MM.1S (cell line): ENCODE data around the gene ISCA1.

Experiments used
- DNase-seq: peaks from one replicate; pipeline ENCODE4 v3.0.0-alpha.2; 2015
- H2AFZ ChIP-seq: fragments of 300-600 bp; sonication (generic); 2 replicates; pipeline ENCODE4 v1.6.0; 2016; ENCODE audit warnings: antibody characterized with exemption, low read length
- H3F3A ChIP-seq: fragments of 300-600 bp; sonication (generic); 2 replicates; pipeline ENCODE4 v1.6.1; 2016; ENCODE audit warnings: mild to moderate bottlenecking, antibody characterized with exemption, low read length, moderate library complexity, mixed read lengths; ENCODE audit not compliant: insufficient read depth
- H3K27ac ChIP-seq: fragments of 300-600 bp; sonication (generic); 2 replicates; pipeline ENCODE4 v1.5.1; 2016; ENCODE audit warnings: mild to moderate bottlenecking, low read length
- H3K27me3 ChIP-seq: fragments of 300-600 bp; sonication (generic); replicated peaks from 2 replicates; pipeline ENCODE4 v1.6.0; 2016; ENCODE audit warnings: low read length; ENCODE audit not compliant: insufficient read depth
- H3K36me3 ChIP-seq: fragments of 300-600 bp; sonication (generic); replicated peaks from 2 replicates; pipeline ENCODE4 v1.6.1; 2016; ENCODE audit warnings: mild to moderate bottlenecking, low read length, mixed read lengths; ENCODE audit not compliant: insufficient read depth
- H3K4me1 ChIP-seq: fragments of 300-600 bp; sonication (generic); 2 replicates; pipeline ENCODE4 v1.6.1; 2016; ENCODE audit warnings: low read length, mixed read lengths
- H3K4me2 ChIP-seq: fragments of 300-600 bp; sonication (generic); 2 replicates; pipeline ENCODE4 v1.6.0; 2016; ENCODE audit warnings: low read depth, low read length
- H3K4me3 ChIP-seq: fragments of 300-600 bp; sonication (generic); 2 replicates; pipeline ENCODE4 v1.5.1; 2016; ENCODE audit warnings: low read length, mixed read lengths
- H3K79me2 ChIP-seq: fragments of 300-600 bp; sonication (generic); 2 replicates; pipeline ENCODE4 v1.6.1; 2016; ENCODE audit warnings: mixed run types, low read length, mixed read lengths
- H3K9ac ChIP-seq: fragments of 300-600 bp; sonication (generic); 2 replicates; pipeline ENCODE4 v1.6.1; 2016; ENCODE audit warnings: low read length, mixed read lengths
- H3K9me2 ChIP-seq: fragments of 300-600 bp; sonication (generic); replicated peaks from 2 replicates; pipeline ENCODE4 v1.6.1; 2016; ENCODE audit warnings: mild to moderate bottlenecking, low read length, mixed read lengths; ENCODE audit not compliant: insufficient read depth
- H3K9me3 ChIP-seq: fragments of 300-600 bp; sonication (generic); replicated peaks from 2 replicates; pipeline ENCODE4 v1.6.1; 2016; ENCODE audit warnings: mild to moderate bottlenecking, low read length, mixed read lengths; ENCODE audit not compliant: insufficient read depth
- H4K20me1 ChIP-seq: fragments of 300-600 bp; sonication (generic); 2 replicates; pipeline ENCODE4 v1.6.1; 2016; ENCODE audit warnings: mild to moderate bottlenecking, low read length, moderate library complexity, mixed read lengths; ENCODE audit not compliant: insufficient read depth
- EZH2 ChIP-seq: fragments of 300-600 bp; sonication (generic); optimal IDR thresholded peaks from 2 replicates; pipeline ENCODE3; 2017; ENCODE audit warnings: low read depth, mild to moderate bottlenecking, antibody characterized with exemption, low read length, mixed read lengths
- EZH2phosphoT487 ChIP-seq: fragments of 300-600 bp; sonication (generic); IDR thresholded peaks from 2 replicates; pipeline ENCODE4 v1.6.1; 2018; ENCODE audit warnings: antibody characterized with exemption, low read length
- TF ChIP-seq, protein P1 (sequence below): fragments of 300-600 bp; sonication (generic); IDR thresholded peaks from 2 replicates; pipeline ENCODE4 v1.5.1; 2016; ENCODE audit warnings: antibody characterized with exemption, low read length, mixed read lengths

Gene ISCA1

DNA sequence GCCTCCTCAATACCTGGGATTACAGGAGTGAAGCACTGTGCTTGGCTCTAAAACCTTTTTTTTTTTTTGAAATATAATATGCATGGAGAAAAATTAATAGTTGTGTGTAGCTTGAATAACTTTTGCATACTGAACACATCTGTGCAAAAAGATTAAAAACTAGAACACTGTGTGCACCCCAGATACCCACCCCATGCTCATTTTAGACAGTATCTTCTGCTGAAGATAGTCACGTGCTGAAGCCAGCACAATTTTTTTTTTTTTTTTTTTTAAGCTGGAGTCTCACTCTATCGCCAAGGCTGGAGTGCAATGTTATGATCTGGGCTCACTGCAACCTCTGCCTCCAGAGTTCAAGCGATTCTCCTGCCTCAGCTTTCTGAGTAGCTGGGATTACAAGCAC, 62.7 kb downstream of the ISCA1 start:
- H3K9me3 ChIP-seq = no peaks in the 10 kb centered on the region
- H3K9ac ChIP-seq = no peak overlapping the region
- no peak overlapping the region for H2AFZ ChIP-seq
- H3K4me3 ChIP-seq = no peak overlapping the region
- TF ChIP-seq EZH2phosphoT487 = no peak
- TF ChIP-seq, protein P1, sequence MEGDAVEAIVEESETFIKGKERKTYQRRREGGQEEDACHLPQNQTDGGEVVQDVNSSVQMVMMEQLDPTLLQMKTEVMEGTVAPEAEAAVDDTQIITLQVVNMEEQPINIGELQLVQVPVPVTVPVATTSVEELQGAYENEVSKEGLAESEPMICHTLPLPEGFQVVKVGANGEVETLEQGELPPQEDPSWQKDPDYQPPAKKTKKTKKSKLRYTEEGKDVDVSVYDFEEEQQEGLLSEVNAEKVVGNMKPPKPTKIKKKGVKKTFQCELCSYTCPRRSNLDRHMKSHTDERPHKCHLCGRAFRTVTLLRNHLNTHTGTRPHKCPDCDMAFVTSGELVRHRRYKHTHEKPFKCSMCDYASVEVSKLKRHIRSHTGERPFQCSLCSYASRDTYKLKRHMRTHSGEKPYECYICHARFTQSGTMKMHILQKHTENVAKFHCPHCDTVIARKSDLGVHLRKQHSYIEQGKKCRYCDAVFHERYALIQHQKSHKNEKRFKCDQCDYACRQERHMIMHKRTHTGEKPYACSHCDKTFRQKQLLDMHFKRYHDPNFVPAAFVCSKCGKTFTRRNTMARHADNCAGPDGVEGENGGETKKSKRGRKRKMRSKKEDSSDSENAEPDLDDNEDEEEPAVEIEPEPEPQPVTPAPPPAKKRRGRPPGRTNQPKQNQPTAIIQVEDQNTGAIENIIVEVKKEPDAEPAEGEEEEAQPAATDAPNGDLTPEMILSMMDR = no peak
- TF ChIP-seq EZH2 = no peak
- no peak for DNase-seq
- H3K27me3 ChIP-seq = no peaks in the 10 kb centered on the region
- no peak overlapping the region for H3K4me2 ChIP-seq
- no peaks in the 10 kb centered on the region for H3K4me1 ChIP-seq
- no peaks in the 10 kb centered on the region for H3K36me3 ChIP-seq
- H3K27ac ChIP-seq = no peak overlapping the region
- no peaks in the 10 kb centered on the region for H3K9me2 ChIP-seq
- no peaks in the 10 kb centered on the region for H4K20me1 ChIP-seq
- H3F3A ChIP-seq = no peaks in the 10 kb centered on the region
- no peaks in the 10 kb centered on the region for H3K79me2 ChIP-seq

DNA sequence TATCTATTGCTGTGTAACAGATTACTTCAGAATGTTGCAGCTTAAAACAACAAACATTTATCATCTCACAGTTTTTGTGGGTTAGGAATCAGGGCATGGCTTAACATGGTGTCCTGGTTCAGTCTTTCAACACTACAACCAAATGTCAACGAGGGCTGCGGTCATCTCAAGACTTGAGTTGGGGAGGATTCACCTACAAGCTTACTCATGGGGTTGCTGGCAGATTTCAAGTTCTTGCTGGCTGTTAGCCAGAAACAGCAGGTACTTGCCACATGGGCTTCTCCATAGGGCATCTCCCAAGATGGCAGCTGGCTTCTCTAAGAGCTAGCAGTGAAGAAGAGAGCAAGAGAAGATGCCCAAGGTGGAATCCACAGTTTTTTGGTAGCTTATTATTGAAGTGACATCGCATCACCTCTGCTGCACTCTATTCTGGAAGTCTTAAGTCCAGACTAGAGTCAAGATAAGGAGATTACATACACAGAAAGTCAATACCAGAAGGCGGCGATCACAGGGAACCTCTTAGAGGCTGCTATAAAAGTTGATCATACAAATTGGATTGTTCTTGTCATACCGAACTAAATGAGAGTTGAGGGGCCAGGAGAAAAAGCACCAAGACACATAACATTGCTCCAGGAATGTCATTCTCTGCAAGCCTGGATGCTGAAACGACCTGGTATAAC, 65.1 kb downstream of the ISCA1 start:
- Histone ChIP-seq H3K9me3 (no peaks in the 10 kb centered on the region), H3K4me3 (no peak overlapping the region), H3K9ac (no peak overlapping the region), H3K27me3 (no peaks in the 10 kb centered on the region), H3F3A (no peaks in the 10 kb centered on the region), H3K79me2 (no peaks in the 10 kb centered on the region), H3K4me2 (no peak overlapping the region), H2AFZ (no peak overlapping the region), H3K4me1 (no peaks in the 10 kb centered on the region), H3K9me2 (no peaks in the 10 kb centered on the region), H4K20me1 (no peaks in the 10 kb centered on the region), H3K27ac (no peak overlapping the region), H3K36me3 (no peaks in the 10 kb centered on the region)
- DNase-seq = no peak
- no peak for TF ChIP-seq EZH2phosphoT487
